HG02588 (cell line): ENCODE results near the gene ACBD6.

Experiments
- ATAC-seq: cut with Tn5 transposase; IDR thresholded peaks from one replicate; pipeline ENCODE4 v1.9.1; 2021; ENCODE audit warnings: mild to moderate bottlenecking, moderate library complexity; ENCODE audit not compliant: unreplicated experiment

ACBD6 gene

DNA sequence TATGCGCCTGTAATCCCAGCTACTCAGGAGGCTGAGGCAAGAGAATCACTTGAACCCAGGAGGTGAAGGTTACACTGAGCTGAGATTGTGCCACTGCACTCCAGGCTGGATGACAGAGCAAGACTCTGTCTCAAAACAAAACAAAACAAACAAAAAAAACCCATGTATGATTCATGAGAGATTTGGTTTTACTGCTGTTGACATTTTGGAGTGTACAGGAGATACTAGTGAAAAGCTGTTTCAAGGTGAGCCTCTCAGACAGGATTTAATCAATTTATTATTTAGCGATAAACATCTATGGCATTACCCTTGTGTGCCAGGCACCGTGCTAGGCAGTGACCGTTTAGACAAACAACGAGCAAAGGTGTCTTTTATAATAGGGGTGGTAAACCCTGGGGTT is 255.8 kb downstream of the ACBD6 start:
- no peak for ATAC-seq

DNA sequence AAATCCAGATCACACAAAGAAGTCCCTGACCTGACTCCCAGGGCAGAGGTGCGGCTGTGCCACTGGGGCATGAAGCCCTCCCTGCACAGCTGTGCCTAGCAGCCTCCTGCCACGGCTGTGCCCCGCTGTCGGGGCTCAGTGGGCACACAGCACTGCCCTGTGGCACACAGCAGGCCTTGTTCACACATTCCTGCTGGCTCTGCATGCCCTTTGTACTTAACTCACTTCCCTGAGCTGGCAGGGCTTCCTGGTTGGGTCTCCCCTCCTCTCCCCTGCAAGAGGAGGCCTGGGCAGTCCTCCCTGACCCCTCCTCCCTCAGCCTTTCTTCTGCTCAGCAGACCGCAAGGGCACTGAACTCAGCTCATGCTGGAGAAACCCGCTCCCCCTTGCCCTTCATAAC is 257.5 kb downstream of the ACBD6 start:
- ATAC-seq = no peak

DNA sequence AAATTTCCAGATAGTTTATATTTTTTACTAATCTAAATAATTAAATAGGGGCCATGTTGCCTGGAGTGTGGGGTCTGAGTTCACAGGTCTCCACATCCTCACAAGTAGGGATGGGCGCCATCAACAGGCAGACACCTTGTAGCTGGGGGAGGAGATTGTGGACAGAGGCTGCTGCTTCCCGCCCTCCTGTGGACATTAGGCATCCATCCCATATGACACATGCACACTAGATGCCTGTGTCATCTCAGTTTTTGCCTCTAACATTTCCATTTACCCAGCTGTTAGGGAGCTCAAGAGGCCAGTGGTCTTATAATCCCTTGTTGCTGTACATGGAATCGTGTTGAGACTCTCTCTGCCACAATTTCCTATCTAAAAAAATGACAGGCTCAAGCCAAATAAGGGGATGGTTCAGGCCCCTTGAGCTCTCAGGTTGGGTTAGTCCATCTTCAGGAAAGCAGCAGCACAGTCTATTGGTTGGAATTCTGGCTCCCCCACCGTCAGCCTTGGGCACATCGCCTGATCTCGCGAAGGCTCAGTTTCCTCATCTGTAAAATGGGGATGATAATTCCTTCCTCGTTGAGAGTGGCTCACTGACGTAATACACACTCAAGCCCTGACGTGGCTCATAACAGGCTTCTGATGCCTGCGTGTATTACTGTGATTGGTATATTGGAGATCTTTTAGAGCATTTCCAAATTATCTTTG is 258.7 kb downstream of the ACBD6 start:
- no peak for ATAC-seq

DNA sequence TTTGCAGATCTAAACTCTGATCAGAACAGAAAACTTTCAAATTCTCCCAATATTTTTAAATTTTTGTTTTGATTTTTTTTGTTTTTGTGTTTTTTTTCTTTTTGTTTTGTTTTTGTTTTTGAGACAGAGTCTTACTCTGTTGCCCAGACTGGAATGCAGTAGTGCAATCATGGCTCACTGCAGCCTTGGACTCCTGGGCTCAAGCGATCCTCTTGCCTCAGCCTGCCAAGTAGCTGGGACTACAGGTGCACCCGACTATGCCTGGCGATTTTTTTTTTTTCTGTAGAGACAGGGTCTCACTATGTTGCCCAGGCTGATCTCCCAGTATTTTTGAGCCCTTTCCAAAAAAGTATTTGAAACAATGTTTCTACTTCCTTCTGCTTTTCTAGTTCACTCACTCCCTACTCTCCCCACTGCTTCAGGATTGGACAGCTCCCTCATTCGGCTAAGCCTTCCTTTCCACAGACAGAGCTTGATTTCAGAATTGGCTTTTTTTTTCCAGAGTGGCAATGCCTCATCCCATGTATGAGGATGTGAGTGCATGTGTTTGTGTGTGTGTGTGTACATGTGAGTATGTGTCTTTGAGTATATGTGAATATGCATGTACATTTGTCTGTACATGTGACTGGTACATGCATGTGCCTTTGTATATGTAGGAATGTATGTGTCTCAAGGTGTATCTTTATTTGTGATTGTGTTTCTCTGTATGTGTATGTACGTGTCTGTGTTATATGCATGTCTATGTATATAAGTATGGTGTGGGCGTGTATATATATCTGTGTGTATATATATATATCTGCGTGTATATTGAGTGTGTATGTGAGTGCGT is 260.4 kb downstream of the ACBD6 start:
- ATAC-seq = no peak

DNA sequence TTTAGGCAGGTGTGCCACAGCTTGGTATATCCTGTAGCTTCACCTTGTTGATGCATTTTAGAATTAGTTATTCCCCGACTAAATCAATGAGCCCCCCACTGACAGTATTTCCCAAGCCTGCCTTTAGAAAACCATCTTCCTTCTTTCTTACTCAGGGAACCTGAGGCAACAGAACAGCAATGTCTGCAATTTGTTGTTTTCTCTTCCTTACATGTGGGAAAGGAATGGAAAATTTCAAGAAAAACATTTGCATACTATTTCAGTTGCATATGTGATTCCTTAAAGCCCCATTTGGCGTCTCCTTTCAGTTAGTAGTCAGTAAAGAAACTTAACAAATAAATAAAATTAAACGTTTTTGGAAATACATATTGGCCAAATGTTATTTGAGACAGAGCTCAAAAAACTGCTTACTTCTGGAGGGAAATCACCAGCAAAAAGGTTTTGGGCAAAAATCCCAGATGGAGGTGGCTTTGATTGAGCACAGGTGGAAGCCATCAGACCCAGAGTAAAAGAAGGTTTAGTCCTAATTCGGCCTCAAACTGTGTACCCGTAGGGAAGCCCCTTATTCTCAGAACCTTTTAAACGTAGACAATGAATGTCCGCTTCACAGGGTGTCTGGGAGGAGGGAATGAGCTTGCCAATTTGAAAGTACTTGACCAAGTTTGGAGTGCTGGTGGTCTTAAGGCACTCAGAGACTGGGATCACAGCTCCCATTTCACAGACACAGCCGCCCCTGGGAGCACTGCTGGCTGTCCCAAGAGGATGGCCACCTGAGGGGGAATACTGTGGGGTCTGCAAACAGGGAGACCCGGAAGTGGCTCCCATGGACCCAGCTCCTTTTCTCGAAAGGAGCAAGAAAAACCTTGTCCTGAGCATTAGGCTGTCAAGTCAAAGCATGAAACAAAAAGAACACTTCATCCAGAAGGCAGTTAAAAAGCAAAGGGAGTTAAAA is 263.0 kb downstream of the ACBD6 start:
- no peak for ATAC-seq

DNA sequence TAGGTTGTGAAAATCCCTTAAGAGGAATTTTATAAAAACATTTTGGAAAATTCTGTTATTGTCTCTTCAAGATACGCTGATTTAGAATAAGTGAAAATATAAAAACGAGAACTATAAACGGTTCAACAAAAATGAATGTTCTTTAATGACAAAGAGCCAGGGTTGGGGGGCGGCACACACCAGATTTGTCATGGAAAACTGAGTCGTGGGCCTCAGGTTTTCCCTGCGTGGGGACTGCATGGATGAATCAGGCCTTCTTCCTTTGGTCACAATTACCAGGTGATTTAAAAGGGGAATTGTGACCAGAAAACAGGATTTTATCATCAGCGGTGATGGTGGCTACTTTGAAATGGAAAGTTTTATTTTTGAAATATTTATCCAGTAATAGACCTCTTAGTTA is 263.7 kb downstream of the ACBD6 start:
- no peak for ATAC-seq
